Keratinocyte (primary cell): ENCODE results near the gene ZC3H12C. TPM values are rescaled to one million over a fixed set of nuclear protein-coding genes. Genes with fewer than 3 reads are reported as not detected.

Source experiments
- DNase-seq: peaks from one replicate; pipeline ENCODE4 v3.0.0-alpha.2; 2011; ENCODE audit warnings: low read depth, missing footprints, low spot score
- FAIRE-seq: peaks from 2 replicates; lab custom pipeline; 2011; peaks lifted over from hg19 to GRCh38; lab: Jason Lieb, UNC
- H2AFZ ChIP-seq: 2 replicates; pipeline ENCODE4 v1.6.0; 2012; ENCODE audit warnings: low read length, control low read depth, inconsistent platforms; ENCODE audit not compliant: control insufficient read depth
- H3K27ac ChIP-seq: 2 replicates; pipeline ENCODE4 v1.5.1; 2011; ENCODE audit warnings: low read length; ENCODE audit not compliant: control insufficient read depth, insufficient read depth
- H3K27me3 ChIP-seq: 3 replicates; pipeline ENCODE4 v1.6.0; 2011; ENCODE audit warnings: low read length; ENCODE audit not compliant: control insufficient read depth, insufficient read depth; ENCODE audit errors: extremely low read depth
- H3K36me3 ChIP-seq, 2 experiments: 2 replicates in 1 of 2; 3 replicates in 1 of 2; pipeline ENCODE4 v1.5.1; 2011; ENCODE audit warnings: low read length in 2 of 2, mild to moderate bottlenecking in 1 of 2; ENCODE audit not compliant: control insufficient read depth in 2 of 2, insufficient read depth in 2 of 2; ENCODE audit errors: extremely low read depth in 1 of 2
- H3K4me1 ChIP-seq: 3 replicates; pipeline ENCODE4 v1.5.1; 2011; ENCODE audit warnings: low read length; ENCODE audit not compliant: control insufficient read depth, insufficient read depth; ENCODE audit errors: extremely low read depth
- H3K4me2 ChIP-seq: 3 replicates; pipeline ENCODE4 v1.6.0; 2011; ENCODE audit warnings: low read depth, low read length; ENCODE audit not compliant: control insufficient read depth, insufficient read depth; ENCODE audit errors: extremely low read depth
- H3K4me3 ChIP-seq, 3 experiments: fragments of 200-600 bp in 1 of 3; sonication (generic) in 1 of 3; 2 replicates in 2 of 3; 3 replicates in 1 of 3; pipeline ENCODE4 v1.5.1; 2011 to 2016; ENCODE audit warnings: low read length in 3 of 3, mild to moderate bottlenecking in 3 of 3, control low read depth in 2 of 3, inconsistent platforms in 1 of 3, low read depth in 1 of 3, mixed read lengths in 1 of 3, mixed run types in 1 of 3, moderate library complexity in 1 of 3; ENCODE audit not compliant: control insufficient read depth in 2 of 3, insufficient read depth in 2 of 3; ENCODE audit errors: extremely low read depth in 1 of 3
- H3K79me2 ChIP-seq: 2 replicates; pipeline ENCODE4 v1.6.0; 2012; ENCODE audit warnings: low read length; ENCODE audit not compliant: control insufficient read depth, insufficient read depth
- H3K9ac ChIP-seq: 3 replicates; pipeline ENCODE4 v1.6.0; 2011; ENCODE audit warnings: low read length; ENCODE audit not compliant: control insufficient read depth, insufficient read depth; ENCODE audit errors: extremely low read depth
- H3K9me1 ChIP-seq: 3 replicates; pipeline ENCODE4 v1.6.0; 2011; ENCODE audit warnings: low read length; ENCODE audit not compliant: control insufficient read depth, insufficient read depth; ENCODE audit errors: extremely low read depth
- H3K9me3 ChIP-seq: 2 replicates; pipeline ENCODE4 v1.5.1; 2012; ENCODE audit warnings: low read depth, low read length; ENCODE audit not compliant: control insufficient read depth
- H4K20me1 ChIP-seq: 3 replicates; pipeline ENCODE4 v1.6.0; 2011; ENCODE audit warnings: low read length; ENCODE audit not compliant: control insufficient read depth, insufficient read depth; ENCODE audit errors: extremely low read depth
- CTCF ChIP-seq, 3 experiments: IDR thresholded peaks in 1 of 3; conservative IDR thresholded peaks in 1 of 3; optimal IDR thresholded peaks in 1 of 3; 2 replicates in 2 of 3; 3 replicates in 1 of 3; pipeline versions ENCODE3 to v1.5.1; 2011; ENCODE audit warnings: low read length in 3 of 3, mild to moderate bottlenecking in 3 of 3, moderate library complexity in 2 of 3, control low read depth in 1 of 3, inconsistent platforms in 1 of 3; ENCODE audit not compliant: insufficient read depth in 2 of 3; ENCODE audit errors: extremely low read depth in 1 of 3
- EZH2 ChIP-seq: IDR thresholded peaks from one replicate; pipeline ENCODE4 v1.6.1; 2012; ENCODE audit warnings: inconsistent platforms, mild to moderate bottlenecking, low read length, moderate library complexity
- dilution Hi-C: fragments of 300-500 bp; cut with MboI; formaldehyde crosslinking; loops from one replicate; pipeline ENCODE4 v1.7.0; 2020; ENCODE audit warnings: low sequenced_read_pairs; ENCODE audit not compliant: extremely low pct_ligation_motif_present
- polyA plus RNA-seq, 5 experiments: library from polyadenylated mRNA; depleted of rRNA in 3 of 5; stranded (reverse) in 3 of 5; stranded (forward) in 1 of 5; unstranded in 1 of 5; fragments of >200 nt; gene quantifications; 1 replicate in 1 of 5; 2 replicates in 3 of 5; 3 replicates in 1 of 5; pipeline versions ENCODE4 v1.2.1 to v1.2.3, GENCODE V29; 2011 to 2012; ENCODE audit warnings: missing spikeins in 2 of 5, low read depth in 1 of 5, low replicate concordance in 1 of 5

Gene ZC3H12C
- polyA plus RNA-seq, 1 donor (not counting 4 experiments of a cell fraction or from before 2014, with no cell fraction given), result 13.9 TPM

- peaks cover 13% of the 10 kb centered on the region for H3K4me1 ChIP-seq
- H3K36me3 ChIP-seq, result no peaks in the 10 kb centered on the region
- H3K9me1 ChIP-seq, result no peaks in the 10 kb centered on the region
- H4K20me1 ChIP-seq, result no peaks in the 10 kb centered on the region
- no peaks in the 10 kb centered on the region for H3K79me2 ChIP-seq
- H3K4me2 ChIP-seq, result no peak overlapping the region
- no peak overlapping the region for H3K27ac ChIP-seq
- no peak overlapping the region for H3K9ac ChIP-seq
- no peak overlapping the region for H3K4me3 ChIP-seq
- no peak for DNase-seq
- H2AFZ ChIP-seq, result no peak overlapping the region
- H3K27me3 ChIP-seq, result no peaks in the 10 kb centered on the region
- no peaks in the 10 kb centered on the region for H3K9me3 ChIP-seq
- no peak for FAIRE-seq
- TF ChIP-seq EZH2, result no peak
- no peak for TF ChIP-seq CTCF (optimal IDR thresholded peaks at IDR 0.05 in 1 of 3, IDR thresholded peaks at IDR 0.05 in 1 of 3, conservative IDR thresholded peaks at IDR 0.05 in 1 of 3; ENCODE audit: extremely low read depth in 1 of 3, insufficient read depth in 2 of 3, low read length in 3 of 3)
- dilution Hi-C loops, result no loop called here
These were observed 83.9 kb downstream of the ZC3H12C start for GRCh38 chr11:110177086-110177456.

GRCh38 chr11:110179064-110179463 is 85.9 kb downstream of the ZC3H12C start:
- DNase-seq, result no peak
- H3K9me3 ChIP-seq, result no peaks in the 10 kb centered on the region
- dilution Hi-C loops, result no loop called here
- no peaks in the 10 kb centered on the region for H4K20me1 ChIP-seq
- no peaks in the 10 kb centered on the region for H3K36me3 ChIP-seq
- H3K4me1 ChIP-seq, result peaks cover 26% of the 10 kb centered on the region
- no peak overlapping the region for H3K4me3 ChIP-seq
- no peak overlapping the region for H2AFZ ChIP-seq
- H3K4me2 ChIP-seq, result no peak overlapping the region
- H3K27me3 ChIP-seq, result no peaks in the 10 kb centered on the region
- H3K79me2 ChIP-seq, result no peaks in the 10 kb centered on the region
- FAIRE-seq, result no peak
- no peaks in the 10 kb centered on the region for H3K9me1 ChIP-seq
- TF ChIP-seq CTCF (optimal IDR thresholded peaks at IDR 0.05 in 1 of 3, IDR thresholded peaks at IDR 0.05 in 1 of 3, conservative IDR thresholded peaks at IDR 0.05 in 1 of 3; ENCODE audit: extremely low read depth in 1 of 3, insufficient read depth in 2 of 3, low read length in 3 of 3), result no peak
- TF ChIP-seq EZH2, result no peak
- H3K27ac ChIP-seq, result no peak overlapping the region
- H3K9ac ChIP-seq, result no peak overlapping the region
